Measurements from ENCODE around the gene SULF2. TPM values are rescaled to one million over a fixed set of nuclear protein-coding genes. Genes with fewer than 3 reads are reported as not detected.

Gene SULF2
- total and polyA plus RNA-seq, 2 of the 13 experiments (the other 11 are each of a cell fraction or from before 2014, with no cell fraction given), result 7.2 to 50.9 TPM

- no peaks in the 10 kb centered on the region for H3K79me2 ChIP-seq (ENCODE audit: insufficient read depth, low read length)
- 66% methylated on average over 15 of the region's 15 CpGs for WGBS (ENCODE audit: low lambda C conversion rate)
- H3K27ac ChIP-seq (ENCODE audit: extremely low read length, insufficient read depth, low read length), result no peak overlapping the region
- no peak overlapping the region for H3K4me2 ChIP-seq (ENCODE audit: low read depth, low read length)
- H4K20me1 ChIP-seq (ENCODE audit: insufficient read depth, low read length), result no peaks in the 10 kb centered on the region
- ChIA-PET CTCF (ENCODE audit: low intra/inter-chr PET ratio, low total read pairs) (no interaction called here), POLR2A (no interaction called here)
- no peaks in the 10 kb centered on the region for H3K4me1 ChIP-seq (ENCODE audit: insufficient read depth, low read length)
- FAIRE-seq, result no peak
- H3K36me3 ChIP-seq (replicated peaks in 1 of 2; ENCODE audit: control insufficient read depth in 1 of 2, insufficient read depth in 2 of 2, low read length in 2 of 2), result no peaks in the 10 kb centered on the region
- in situ Hi-C loops (cut with HindIII; ENCODE audit: extremely low pct_ligation_motif_present, low pct_unique_long_range_greater_than_20kb), result no loop called here
- H3K9me3 ChIP-seq (ENCODE audit: low read length), result no peaks in the 10 kb centered on the region
- peaks cover 21 to 56% of the 10 kb centered on the region in 2 experiments; a peak in 4 of 5 replicates for H3K27me3 ChIP-seq (ENCODE audit: control insufficient read depth in 1 of 2, insufficient read depth in 2 of 2, low read length in 2 of 2)
- H3K9ac ChIP-seq (ENCODE audit: insufficient read depth, low read depth, low read length), result no peak overlapping the region
- no TSS peak for BruUV-seq (replicated peaks)
- H3K4me3 ChIP-seq (replicated peaks in 1 of 3; ENCODE audit: insufficient read depth in 1 of 3, low read depth in 2 of 3, low read length in 3 of 3), result no peak overlapping the region
- no peak overlapping the region for H2AFZ ChIP-seq (ENCODE audit: low read length)
- DNase-seq (ENCODE audit: low spot score), result no peak
- intact Hi-C loops (cut with micrococcal nuclease; ENCODE audit: unreplicated experiment), result no loop called here
- no peak; the same call in 2 of the 3 replicates for ATAC-seq
- TF ChIP-seq BCL3 (CRISPR knock-in tag; IDR thresholded peaks at IDR 0.05) (no peak), ZNF547 (CRISPR knock-in tag; IDR thresholded peaks at IDR 0.05) (no peak), AHR (CRISPR knock-in tag; IDR thresholded peaks at IDR 0.05) (no peak), ZNF790 (CRISPR knock-in tag; IDR thresholded peaks at IDR 0.05; ENCODE audit: borderline replicate concordance) (no peak), WIZ (CRISPR knock-in tag; IDR thresholded peaks at IDR 0.05) (no peak), CAMTA2 (CRISPR knock-in tag; IDR thresholded peaks at IDR 0.05; ENCODE audit: borderline replicate concordance) (no peak), ZNF501 (CRISPR knock-in tag; IDR thresholded peaks at IDR 0.05) (no peak), MYPOP (CRISPR knock-in tag; IDR thresholded peaks at IDR 0.05) (no peak), FOXO1 (CRISPR knock-in tag; IDR thresholded peaks at IDR 0.05) (no peak), ZKSCAN1 (IDR thresholded peaks at IDR 0.05; ENCODE audit: low read length) (no peak)
Observed at GRCh38 chr20:47809161-47809960, 24.1 kb upstream of the SULF2 start.

Measured in HepG2 (cell line).